ENCODE results near the gene JARID2. TPM values are rescaled to one million over a fixed set of nuclear protein-coding genes. Genes with fewer than 3 reads are reported as not detected.

The JARID2 gene
- total and polyA plus RNA-seq, 9 of the 15 experiments (the other 6 are each of a cell fraction or from before 2014, with no cell fraction given): 5.0 to 29.0 (median 15.6) TPM

GRCh38 chr6:15264902-15265761 is 19.3 kb downstream of the JARID2 start (continued):
- TF ChIP-seq ZNF830 (CRISPR knock-in tag; IDR thresholded peaks at IDR 0.05) (no peak), SIX5 (IDR thresholded peaks at IDR 0.05; ENCODE audit: borderline replicate concordance in 1 of 2, insufficient read depth in 1 of 2, low read depth in 1 of 2, low read length in 2 of 2) (no peak), PHF8 (IDR thresholded peaks at IDR 0.05; ENCODE audit: borderline replicate concordance, low read length) (no peak), MTA2 (IDR thresholded peaks at IDR 0.05; ENCODE audit: low read depth) (no peak), HLTF (IDR thresholded peaks at IDR 0.05) (no peak), PTBP1 (IDR thresholded peaks at IDR 0.05; ENCODE audit: low read depth, low read length) (no peak), ZBTB49 (CRISPR knock-in tag; IDR thresholded peaks at IDR 0.05; ENCODE audit: borderline replicate concordance) (no peak), ZNF280B (CRISPR knock-in tag; IDR thresholded peaks at IDR 0.05) (no peak), NR3C1 (CRISPR knock-in tag; IDR thresholded peaks at IDR 0.05) (no peak), ZNF57 (CRISPR knock-in tag; IDR thresholded peaks at IDR 0.05) (no peak), MGA (IDR thresholded peaks at IDR 0.05) (no peak)

All from K562 (cell line).